Middle frontal gyrus (tissue), 1 donor: ENCODE results near the gene SLC10A3.
"Not testable (repeated sequence)": the region's sequence is repeated elsewhere in the genome, so short reads cannot be mapped to it uniquely, and the experiment has no call there.

ENCODE experiments used
- DNase-seq: peaks from one replicate; pipeline ENCODE4 v3.0.0-alpha.2; 2015; ENCODE audit warnings: low spot score; ENCODE audit errors: extremely low spot score

The SLC10A3 gene

GRCh38 chrX:154509455-154509854 lies 19.0 kb upstream of the SLC10A3 start:
- no peak for DNase-seq

- DNase-seq: no peak
Observed at GRCh38 chrX:154508384-154508745, 17.9 kb upstream of the SLC10A3 start.

- no peak for DNase-seq
Observed at GRCh38 chrX:154507673-154508383, 17.4 kb upstream of the SLC10A3 start.

DNA sequence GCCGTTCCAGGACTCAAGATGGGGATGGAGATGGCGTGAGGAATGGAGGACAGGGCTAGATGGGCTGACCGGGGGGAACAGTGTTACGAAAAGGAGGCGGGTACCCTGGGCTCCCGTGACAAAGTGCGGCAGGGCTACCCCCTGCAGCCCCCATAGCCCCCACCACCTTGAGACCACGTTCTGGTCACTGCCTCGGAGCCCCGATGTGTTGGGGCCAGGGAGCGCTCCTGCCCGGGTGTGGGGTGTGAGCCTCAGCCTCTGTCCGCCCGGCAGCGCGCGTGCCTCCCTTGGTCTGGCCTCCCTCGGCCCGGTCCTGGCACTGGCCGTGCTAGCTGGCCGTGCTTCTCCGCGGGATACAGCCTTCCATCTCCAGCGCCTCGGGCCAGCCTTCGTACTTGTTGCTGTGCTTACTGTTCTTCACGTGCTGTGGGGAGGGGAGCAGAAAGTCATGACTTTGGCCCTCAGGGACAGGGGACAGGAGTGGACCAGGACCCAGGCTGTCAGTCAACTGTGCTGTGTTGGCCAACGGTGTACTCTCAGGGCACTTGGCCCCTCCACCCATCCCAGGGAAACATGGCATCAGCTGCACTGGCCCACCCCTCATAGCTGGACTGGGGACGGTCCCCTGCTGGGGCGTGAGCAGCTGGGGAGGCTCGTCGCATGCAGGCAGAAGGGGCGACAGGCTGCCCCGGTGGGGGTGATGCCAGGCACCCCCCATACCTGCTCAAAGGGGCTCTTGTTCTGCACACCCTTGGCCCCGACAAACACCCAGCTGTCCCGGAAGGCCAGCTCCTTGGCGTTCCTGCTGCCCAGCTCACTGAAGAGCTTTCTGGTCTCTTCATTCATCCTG lies 16.3 kb upstream of the SLC10A3 start:
- no peak for DNase-seq

- no peak for DNase-seq
Observed at GRCh38 chrX:154505734-154506133, 15.3 kb upstream of the SLC10A3 start.

- DNase-seq: no peak
Observed at GRCh38 chrX:154502989-154503388, 12.6 kb upstream of the SLC10A3 start.

- DNase-seq: no peak
Observed at GRCh38 chrX:154502098-154502497, 11.7 kb upstream of the SLC10A3 start.

DNA sequence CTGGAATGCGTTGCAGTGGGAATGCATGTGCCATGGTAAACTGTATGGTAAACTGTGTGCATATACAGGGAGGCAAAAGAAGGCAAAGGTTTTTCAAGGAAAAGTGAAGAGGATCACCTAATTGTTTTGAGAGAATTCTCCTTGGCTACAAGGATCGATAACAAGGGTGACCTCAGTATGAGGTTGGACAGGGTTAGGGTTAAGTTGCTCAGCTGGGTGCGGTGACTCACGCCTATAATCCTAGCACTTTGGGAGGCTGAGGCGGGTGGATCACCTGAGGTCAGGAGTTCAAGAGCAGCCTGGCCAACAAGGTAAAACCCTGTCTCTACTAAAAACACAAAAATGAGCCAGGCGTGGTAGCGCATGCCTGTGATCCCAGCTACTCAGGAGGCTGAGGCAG lies 11.0 kb upstream of the SLC10A3 start:
- not testable (repeated sequence) for DNase-seq

DNA sequence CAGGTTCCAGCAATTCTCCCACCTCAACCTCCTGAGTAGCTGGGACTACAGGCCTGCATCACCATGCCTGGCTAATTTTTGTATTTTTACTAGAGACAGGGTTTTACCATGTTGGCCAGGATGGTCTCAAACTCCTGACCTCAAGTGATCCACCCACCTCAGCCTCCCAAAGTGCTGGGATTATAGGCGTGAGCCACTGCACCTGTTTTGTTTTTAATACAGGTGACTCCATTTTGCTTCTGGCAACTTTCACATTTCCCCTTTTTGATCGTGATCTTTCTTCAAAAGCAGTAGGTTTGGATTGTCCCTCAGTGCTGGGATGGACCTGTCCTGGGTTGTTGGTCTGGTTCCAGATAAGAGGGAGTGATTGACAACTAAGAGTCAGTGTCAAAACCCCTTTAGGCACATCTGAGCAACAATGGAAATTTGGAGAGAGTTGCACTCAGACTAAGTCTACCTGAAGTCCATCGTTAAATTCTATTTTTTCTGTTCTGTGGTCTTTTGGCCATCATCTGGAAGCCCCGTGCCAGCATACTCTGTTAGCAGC lies 6.2 kb upstream of the SLC10A3 start:
- DNase-seq: not testable (repeated sequence)

GRCh38 chrX:154495472-154495922 lies 5.1 kb upstream of the SLC10A3 start:
- DNase-seq: no peak

- DNase-seq: no peak
Observed at GRCh38 chrX:154494715-154495114, 4.3 kb upstream of the SLC10A3 start.

- DNase-seq: no peak
Observed at GRCh38 chrX:154490021-154490413, 412 bp downstream of the SLC10A3 start.

GRCh38 chrX:154489182-154489581 lies 1.2 kb downstream of the SLC10A3 start:
- no peak for DNase-seq

DNA sequence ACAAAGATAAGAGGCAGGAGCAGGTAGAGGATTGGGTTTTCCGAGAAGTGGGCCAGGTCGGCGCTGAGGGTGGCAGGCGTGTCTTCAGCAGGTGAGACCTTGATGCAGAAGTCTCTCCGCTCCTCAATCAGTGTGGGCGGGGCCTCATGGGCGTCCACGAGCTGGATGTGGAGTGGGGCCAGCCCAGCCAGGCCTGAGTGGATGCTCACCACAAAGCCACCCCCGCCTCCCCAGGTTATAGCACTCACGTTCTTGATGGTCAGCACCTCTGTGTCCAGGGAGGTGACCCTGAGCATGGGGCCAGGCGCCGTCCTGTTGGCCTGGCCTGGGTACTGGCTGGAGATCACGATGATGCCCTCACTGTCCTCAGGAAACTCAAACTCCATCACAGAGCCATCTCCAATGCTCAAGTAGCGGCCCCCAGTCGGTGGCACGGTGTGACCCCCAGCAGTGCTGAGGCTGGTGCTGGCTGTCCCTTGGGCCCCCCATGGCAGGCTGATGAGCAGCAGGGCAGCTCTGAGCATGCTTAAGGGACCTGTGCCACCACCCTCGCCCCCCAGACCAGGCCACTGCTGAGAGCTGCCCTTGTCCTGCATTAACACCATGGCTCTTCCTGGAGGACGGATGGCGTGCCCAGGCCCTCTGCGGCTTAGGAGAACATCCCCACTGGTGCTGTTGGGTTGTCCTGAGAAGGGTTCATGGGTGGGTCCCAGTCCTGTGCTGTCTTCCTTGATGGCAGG lies 1.9 kb downstream of the SLC10A3 start:
- DNase-seq: no peak

DNA sequence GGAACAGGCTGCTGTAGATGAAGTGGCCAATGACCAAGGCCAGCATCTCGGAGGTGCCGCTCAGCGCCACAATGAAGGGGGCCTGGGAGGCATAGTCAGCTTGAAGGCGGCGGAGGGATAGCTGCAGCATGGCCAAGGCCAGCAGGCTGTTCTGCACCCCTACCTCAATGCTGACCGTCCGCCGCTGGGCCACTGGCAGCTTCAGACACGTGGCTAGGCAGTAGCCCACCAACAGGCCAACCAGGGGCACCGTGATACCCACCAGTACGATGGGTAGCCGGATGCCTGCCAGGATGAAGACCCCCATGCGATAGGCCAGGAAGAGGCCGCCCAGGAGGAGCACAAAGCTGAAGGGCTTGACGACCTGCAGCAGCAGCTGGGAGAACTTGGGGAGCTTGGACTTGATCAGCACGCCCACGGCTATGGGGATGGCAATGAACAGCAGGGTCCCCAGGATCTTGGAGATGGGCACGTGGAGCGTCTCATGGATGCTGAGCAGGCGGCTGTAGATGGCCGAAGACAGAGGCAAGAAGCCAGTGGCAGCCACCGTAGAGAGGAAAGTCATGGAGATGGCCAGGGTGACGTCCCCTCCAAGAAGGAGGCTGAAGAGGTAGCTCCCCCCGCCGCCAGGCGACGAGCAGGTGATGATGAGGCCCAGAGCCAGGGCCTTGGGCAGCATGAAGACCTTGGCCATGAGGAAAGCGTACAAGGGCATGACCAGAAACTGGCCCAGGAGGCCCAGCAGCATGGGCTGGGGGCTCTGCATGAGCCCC lies 2.7 kb downstream of the SLC10A3 start:
- DNase-seq: no peak

DNA sequence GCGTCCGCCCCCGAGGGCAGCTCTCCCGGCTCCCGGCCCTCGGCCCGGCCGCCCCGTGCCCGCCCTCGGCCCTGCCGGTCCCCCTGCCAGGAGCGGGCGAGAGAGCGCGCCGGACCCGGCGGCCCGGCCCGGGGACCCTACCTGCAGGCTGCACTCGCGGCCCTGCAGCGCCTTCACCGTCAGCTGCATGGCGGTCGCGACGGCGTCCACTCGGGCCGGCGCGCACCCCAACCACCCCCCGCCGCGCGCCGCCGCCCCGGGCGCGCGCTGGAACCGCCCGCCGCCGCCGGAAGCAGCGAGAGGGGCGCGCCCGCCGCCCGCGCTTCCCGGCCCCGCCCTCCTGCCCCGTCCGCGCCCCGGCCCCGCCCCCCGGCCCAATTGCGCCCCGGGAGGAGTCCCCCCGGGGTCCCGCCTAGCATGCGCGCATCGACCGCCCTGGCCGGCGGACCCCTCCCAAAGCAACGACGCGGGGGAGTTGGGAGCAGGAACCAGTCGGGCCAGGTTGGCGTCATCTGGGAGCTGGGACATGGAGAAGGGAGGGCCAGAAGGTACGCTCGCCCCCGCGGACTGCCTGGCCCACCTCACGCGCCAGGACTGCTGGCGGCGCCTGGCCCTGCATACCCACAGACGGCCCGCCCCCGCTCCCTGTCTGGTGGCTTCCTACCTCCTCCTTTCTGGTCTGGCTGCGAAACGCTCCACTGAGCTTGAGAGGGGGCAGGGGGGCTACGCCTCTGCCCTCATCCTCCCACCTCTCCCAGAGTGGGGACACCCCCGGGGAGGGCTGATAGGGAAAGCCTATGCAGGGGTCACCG lies 3.8 kb downstream of the SLC10A3 start, which contains the start of gene UBL4A:
Gene UBL4A, minus strand, starts transcription at position 220 of the 812 bp plus-strand sequence. Its CDS starts 31 bp downstream, at position 189.
- DNase-seq: no peak

DNA sequence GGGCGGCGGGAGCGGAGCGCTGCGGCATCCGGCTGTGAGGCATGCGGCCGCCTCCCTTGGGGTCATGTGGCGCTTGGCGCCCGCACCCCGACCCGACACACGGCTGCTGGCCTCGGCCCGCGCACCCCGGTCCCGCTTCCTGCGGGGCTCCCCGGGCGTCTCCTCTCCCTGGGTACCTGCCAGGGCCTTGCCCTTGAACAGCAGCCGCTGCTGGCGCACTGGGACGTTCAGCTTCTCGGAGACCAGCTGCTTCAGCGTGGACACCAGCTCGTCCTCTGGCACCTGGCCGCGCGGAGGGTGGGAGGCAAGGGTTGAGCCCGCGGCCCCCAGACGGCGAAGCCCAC lies 4.4 kb downstream of the SLC10A3 start:
- DNase-seq: no peak

DNA sequence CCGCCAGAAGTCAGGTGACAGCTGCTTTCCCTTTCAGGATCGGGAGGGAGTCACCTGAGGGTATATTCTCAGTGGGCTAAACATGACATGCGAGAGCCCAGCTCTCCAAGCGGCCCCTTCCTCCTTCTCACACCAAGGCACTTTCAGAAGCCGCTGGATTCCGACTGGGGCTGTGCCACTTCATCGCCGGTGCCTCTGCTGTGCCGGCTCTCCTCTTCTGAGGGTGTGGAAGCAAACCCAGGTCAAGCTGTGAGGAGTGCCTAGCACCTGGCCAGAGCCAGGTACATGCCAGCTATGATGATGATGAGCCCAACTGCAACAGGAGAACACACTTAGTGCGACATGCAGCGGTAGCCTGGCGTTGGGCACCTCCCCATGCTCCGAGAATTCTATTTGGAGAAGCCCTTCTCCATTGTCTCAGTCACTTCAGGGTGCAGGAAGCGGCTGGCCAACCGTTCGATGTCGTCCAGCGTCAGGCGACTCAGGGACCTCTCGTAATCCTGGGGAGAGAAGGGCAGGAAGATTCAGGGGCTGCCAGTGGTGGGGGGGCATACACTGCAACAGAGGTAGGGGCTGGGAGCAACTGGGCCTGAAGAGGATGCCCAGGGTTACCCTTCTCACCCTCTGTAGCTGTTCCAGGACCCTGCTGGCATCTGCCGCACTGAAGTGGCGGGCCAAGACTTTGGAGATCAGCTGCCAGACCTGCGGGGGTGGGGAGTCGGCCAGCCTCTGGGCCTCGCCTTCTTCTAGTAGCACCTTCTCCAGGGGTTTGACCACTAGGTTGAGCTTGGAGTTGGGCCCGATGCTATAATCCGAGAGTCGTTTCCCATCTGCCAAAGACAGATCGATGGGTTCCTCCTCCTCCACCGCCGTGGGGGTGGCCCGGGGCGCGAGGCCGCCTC lies 5.0 kb downstream of the SLC10A3 start:
- no peak for DNase-seq
